ENCODE data around the gene STXBP4. TPM values are rescaled to one million over a fixed set of nuclear protein-coding genes. Genes with fewer than 3 reads are reported as not detected.

The STXBP4 gene
- total RNA-seq, 1 donor from 2014 or later = 2.1 TPM

DNA sequence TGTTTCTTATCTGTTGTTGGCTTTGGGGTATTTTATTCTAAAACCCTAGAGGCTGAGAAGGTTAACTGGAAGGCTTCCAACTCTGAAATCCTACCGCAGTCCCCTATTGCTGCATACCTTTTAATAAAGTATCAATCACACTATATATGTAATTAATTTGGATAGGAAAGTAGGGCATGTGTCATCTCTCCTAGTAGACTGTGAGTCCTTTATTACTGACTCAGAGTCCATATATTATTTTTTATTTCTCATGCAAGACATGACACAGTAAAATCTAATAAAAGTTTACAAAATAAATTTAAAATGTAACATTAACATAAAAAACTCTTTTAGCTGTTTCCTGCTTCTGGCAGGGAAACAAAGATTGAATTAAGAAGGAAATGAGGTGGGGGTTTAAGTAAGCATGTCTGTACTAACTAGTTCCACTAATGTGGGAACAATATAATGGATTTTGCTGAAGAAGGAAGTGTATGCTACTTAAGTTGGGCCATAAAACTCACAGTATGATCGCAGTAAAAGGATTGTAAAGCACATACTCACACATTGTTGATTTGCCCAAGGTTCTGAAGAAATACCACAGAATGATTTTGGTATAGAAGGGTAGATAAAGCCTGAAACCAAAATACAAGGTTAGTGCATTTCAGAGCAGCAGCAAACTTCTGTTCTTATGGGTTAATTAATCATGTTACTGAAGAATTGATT lies 198.6 kb downstream of the STXBP4 start:
- DNase-seq (ENCODE audit: low read depth) (no peak), FAIRE-seq (no peak)
- Histone ChIP-seq H3K4me3 (ENCODE audit: low read depth, low read length) (no peak overlapping the region), H3K27me3 (ENCODE audit: control insufficient read depth, insufficient read depth, low read length) (no peaks in the 10 kb centered on the region), H3K36me3 (ENCODE audit: control insufficient read depth, insufficient read depth, low read length) (no peaks in the 10 kb centered on the region)
- no peak for TF ChIP-seq CTCF (IDR thresholded peaks at IDR 0.05; ENCODE audit: insufficient read depth, low read length, severe bottlenecking)

DNA sequence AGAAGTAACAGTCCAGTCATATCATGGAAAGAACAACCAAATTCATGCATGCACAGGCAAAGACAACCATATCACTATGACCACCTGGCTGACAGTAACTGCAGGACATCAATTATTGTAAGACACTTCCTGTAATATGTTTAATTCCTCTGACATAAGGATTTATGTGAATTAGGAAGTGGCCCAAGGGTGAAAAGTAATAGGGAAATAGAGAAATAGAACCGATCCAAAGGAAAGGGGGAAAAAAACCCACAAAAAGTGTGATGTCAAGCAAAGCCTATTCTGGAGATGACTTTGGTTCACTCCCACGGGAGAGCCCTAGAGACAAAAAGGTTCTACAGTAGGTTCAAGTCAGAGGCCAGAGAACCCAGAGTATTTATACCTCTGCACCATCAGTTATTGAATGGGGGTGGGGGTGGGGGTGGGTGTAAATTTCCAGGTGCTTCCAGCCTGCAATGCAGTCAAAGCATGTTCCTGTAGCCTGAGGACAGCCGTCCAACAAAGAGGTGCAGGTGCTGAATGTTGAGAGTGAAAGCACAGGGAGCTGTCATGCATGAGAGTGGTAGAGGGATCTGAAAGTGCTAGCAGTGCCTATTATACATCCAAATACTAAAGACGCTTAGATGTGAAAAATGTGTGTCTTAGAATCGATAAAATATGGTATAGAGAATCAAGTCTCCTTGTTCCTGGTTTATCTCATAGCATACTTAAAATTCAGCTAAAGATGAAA lies 200.6 kb downstream of the STXBP4 start:
- FAIRE-seq (no peak), DNase-seq (ENCODE audit: low read depth) (no peak)
- H3K27me3 ChIP-seq (ENCODE audit: control insufficient read depth, insufficient read depth, low read length) = no peaks in the 10 kb centered on the region
- no peak for TF ChIP-seq CTCF (IDR thresholded peaks at IDR 0.05; ENCODE audit: insufficient read depth, low read length, severe bottlenecking)
- H3K4me3 ChIP-seq (ENCODE audit: low read depth, low read length) = no peak overlapping the region
- H3K36me3 ChIP-seq (ENCODE audit: control insufficient read depth, insufficient read depth, low read length) = no peaks in the 10 kb centered on the region

DNA sequence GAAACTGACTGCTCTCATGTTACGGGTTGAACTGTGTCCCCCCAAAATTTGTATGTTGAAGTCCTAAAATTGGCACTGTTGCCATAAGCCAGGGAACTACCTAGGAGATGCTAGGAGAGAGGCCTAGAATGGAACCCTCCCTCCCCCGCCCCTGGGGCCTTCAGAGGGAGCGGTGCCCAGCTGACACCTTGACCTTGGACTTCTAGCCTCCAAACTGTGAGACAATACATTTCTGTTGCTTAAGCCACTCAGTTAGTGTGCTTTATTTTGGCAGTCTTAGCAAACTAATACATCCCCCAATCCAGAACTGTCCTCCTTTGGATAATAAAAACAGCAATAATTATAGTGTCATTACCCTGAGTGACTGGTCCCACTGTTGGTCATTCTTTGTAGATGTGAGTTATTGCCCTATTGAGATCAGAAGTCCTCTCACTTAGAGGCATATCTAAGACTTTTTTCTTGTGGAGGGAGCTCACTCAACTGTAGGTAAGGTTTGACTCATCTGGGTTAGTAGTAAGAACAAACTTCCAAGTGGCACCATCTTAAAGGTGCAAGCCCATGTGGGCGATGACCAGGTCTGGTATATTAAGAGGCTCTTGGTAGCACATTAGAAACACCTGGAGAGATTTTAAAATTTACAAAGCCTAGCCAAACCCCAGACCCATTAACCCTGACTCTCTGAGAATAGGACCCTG lies 203.2 kb downstream of the STXBP4 start:
- no peak overlapping the region for H3K4me3 ChIP-seq (ENCODE audit: low read depth, low read length)
- H3K36me3 ChIP-seq (ENCODE audit: control insufficient read depth, insufficient read depth, low read length) = no peaks in the 10 kb centered on the region
- DNase-seq (ENCODE audit: low read depth) (peak; percentile 17), FAIRE-seq (no peak)
- H3K27me3 ChIP-seq (ENCODE audit: control insufficient read depth, insufficient read depth, low read length) = no peaks in the 10 kb centered on the region
- no peak for TF ChIP-seq CTCF (IDR thresholded peaks at IDR 0.05; ENCODE audit: insufficient read depth, low read length, severe bottlenecking)

DNA sequence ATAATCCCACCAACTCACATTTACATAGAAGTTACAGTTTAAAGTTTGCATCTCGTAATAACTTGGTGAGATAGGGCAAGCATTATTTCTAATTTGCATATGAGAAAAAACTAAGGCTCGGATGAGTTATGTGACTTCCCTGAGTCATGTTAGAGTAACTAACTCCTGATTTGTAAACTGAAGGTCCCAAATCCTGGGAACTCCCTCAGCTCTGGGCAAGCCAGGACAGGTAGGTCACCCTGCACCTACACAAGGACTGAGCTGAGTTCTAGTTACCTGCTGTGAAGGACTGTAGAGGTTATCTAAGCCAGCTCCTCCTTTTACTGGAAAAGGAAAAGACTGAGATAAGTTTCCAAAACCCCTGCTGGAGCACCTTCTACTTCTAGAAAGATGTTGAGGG lies 204.0 kb downstream of the STXBP4 start:
- TF ChIP-seq CTCF (IDR thresholded peaks at IDR 0.05; ENCODE audit: insufficient read depth, low read length, severe bottlenecking) = no peak
- Histone ChIP-seq H3K27me3 (ENCODE audit: control insufficient read depth, insufficient read depth, low read length) (no peaks in the 10 kb centered on the region), H3K4me3 (ENCODE audit: low read depth, low read length) (no peak overlapping the region), H3K36me3 (ENCODE audit: control insufficient read depth, insufficient read depth, low read length) (no peaks in the 10 kb centered on the region)
- FAIRE-seq = no peak
- peak; percentile 96 for DNase-seq (ENCODE audit: low read depth)

DNA sequence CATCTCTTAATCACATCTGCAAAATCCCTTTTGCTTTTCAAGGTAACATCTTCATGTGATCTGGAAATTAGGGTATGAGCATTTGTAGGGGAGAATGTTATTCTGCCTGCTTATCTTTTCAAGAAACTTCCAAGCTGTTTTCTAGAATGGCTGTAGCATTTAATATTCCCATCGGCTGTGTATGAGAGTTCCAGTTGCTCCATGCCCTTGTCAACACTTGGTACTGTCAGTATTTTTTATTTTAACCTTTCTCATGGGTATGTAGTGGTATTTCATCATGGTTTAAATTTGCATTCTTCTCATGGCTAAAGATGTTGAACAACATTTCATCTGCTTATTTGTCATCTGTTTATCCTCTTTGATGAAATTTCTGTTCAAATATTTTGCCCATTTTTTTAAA lies 205.6 kb downstream of the STXBP4 start:
- DNase-seq (ENCODE audit: low read depth) = no peak
- no peak for TF ChIP-seq CTCF (IDR thresholded peaks at IDR 0.05; ENCODE audit: insufficient read depth, low read length, severe bottlenecking)
- Histone ChIP-seq H3K4me3 (ENCODE audit: low read depth, low read length) (no peak overlapping the region), H3K27me3 (ENCODE audit: control insufficient read depth, insufficient read depth, low read length) (no peaks in the 10 kb centered on the region), H3K36me3 (ENCODE audit: control insufficient read depth, insufficient read depth, low read length) (no peaks in the 10 kb centered on the region)
- no peak for FAIRE-seq
